RWPE2 (cell line): ENCODE data around the gene MAJIN.

Source experiments
- ATAC-seq: fragments of 200-7000 bp; cut with Tn5 transposase; 3 replicates; pipeline ENCODE4 v1.9.1; 2021; ENCODE audit warnings: low read depth
- DNase-seq: peaks from one replicate; pipeline ENCODE4 v3.0.0-alpha.2; 2020; ENCODE audit warnings: low spot score
- H3K27ac ChIP-seq: fragments of 450-650 bp; 2 replicates; pipeline ENCODE4 v1.5.1; 2017; ENCODE audit warnings: mild to moderate bottlenecking; ENCODE audit not compliant: poor library complexity, severe bottlenecking
- H3K27me3 ChIP-seq: fragments of 250-450 bp; sonication (Bioruptor Pico); 2 replicates; pipeline ENCODE4 v1.5.1; 2021; ENCODE audit warnings: mild to moderate bottlenecking, moderate library complexity; ENCODE audit not compliant: insufficient read depth, poor library complexity, severe bottlenecking
- H3K36me3 ChIP-seq: fragments of 250-450 bp; sonication (Bioruptor Pico); 2 replicates; pipeline ENCODE4 v1.5.1; 2020; ENCODE audit warnings: low read depth, mild to moderate bottlenecking, moderate library complexity
- H3K4me1 ChIP-seq: fragments of 250-450 bp; sonication (Bioruptor Pico); 2 replicates; pipeline ENCODE4 v1.5.1; 2021; ENCODE audit warnings: mild to moderate bottlenecking, moderate library complexity; ENCODE audit not compliant: insufficient read depth, poor library complexity, severe bottlenecking
- H3K4me3 ChIP-seq: fragments of 250-450 bp; sonication (Bioruptor Pico); 2 replicates; pipeline ENCODE4 v1.5.1; 2021; ENCODE audit warnings: mild to moderate bottlenecking, moderate library complexity; ENCODE audit not compliant: severe bottlenecking
- H3K9me3 ChIP-seq: fragments of 250-450 bp; sonication (Bioruptor Pico); 2 replicates; pipeline ENCODE4 v1.5.1; 2021; ENCODE audit warnings: mild to moderate bottlenecking, moderate library complexity; ENCODE audit not compliant: severe bottlenecking
- TF ChIP-seq, protein P1 (sequence below): fragments of 450-650 bp; IDR thresholded peaks from one replicate; pipeline ENCODE4 v1.5.1; 2017; ENCODE audit warnings: mild to moderate bottlenecking, moderate library complexity; ENCODE audit not compliant: poor library complexity, severe bottlenecking

MAJIN gene

DNA sequence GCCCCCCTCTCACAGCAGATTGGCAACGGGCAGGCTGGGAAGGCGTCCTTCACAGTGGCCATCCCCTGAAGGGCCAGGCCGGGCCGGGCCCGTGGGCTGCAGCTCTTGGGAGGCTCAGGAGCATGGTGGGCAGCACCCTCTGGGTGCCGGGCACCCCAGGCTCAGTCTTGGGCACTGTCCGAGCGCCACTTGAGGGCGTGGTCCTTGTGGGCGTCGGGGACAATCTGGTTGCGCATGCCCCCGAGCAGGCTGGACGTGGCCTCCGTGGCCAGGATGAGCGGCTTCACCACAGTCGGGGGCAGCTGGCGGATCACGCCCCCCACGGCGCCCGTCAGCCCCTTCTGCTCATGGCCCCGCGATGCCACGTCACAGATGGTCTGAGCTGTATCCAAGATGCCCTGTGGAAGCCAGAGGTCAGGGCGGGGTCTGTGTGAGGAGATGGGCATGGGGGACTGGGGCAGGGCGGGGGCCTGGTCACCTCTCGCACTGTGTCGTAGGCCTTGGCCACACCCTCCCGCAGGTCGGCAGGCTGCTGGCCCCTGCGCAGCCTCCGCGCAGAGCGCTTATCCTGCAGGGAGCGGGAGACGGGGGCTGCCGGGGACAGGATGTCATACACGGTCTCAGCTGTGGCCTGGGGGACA lies 77.0 kb downstream of the MAJIN start:
- Histone ChIP-seq H3K4me3 (no peak overlapping the region), H3K27ac (no peak overlapping the region), H3K4me1 (no peaks in the 10 kb centered on the region), H3K27me3 (no peaks in the 10 kb centered on the region), H3K36me3 (peaks cover 11% of the 10 kb centered on the region; the same call in 1 of the 2 replicates), H3K9me3 (no peaks in the 10 kb centered on the region)
- DNase-seq (no peak), ATAC-seq (no peak)
- TF ChIP-seq, protein P1, sequence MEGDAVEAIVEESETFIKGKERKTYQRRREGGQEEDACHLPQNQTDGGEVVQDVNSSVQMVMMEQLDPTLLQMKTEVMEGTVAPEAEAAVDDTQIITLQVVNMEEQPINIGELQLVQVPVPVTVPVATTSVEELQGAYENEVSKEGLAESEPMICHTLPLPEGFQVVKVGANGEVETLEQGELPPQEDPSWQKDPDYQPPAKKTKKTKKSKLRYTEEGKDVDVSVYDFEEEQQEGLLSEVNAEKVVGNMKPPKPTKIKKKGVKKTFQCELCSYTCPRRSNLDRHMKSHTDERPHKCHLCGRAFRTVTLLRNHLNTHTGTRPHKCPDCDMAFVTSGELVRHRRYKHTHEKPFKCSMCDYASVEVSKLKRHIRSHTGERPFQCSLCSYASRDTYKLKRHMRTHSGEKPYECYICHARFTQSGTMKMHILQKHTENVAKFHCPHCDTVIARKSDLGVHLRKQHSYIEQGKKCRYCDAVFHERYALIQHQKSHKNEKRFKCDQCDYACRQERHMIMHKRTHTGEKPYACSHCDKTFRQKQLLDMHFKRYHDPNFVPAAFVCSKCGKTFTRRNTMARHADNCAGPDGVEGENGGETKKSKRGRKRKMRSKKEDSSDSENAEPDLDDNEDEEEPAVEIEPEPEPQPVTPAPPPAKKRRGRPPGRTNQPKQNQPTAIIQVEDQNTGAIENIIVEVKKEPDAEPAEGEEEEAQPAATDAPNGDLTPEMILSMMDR, result no peak

DNA sequence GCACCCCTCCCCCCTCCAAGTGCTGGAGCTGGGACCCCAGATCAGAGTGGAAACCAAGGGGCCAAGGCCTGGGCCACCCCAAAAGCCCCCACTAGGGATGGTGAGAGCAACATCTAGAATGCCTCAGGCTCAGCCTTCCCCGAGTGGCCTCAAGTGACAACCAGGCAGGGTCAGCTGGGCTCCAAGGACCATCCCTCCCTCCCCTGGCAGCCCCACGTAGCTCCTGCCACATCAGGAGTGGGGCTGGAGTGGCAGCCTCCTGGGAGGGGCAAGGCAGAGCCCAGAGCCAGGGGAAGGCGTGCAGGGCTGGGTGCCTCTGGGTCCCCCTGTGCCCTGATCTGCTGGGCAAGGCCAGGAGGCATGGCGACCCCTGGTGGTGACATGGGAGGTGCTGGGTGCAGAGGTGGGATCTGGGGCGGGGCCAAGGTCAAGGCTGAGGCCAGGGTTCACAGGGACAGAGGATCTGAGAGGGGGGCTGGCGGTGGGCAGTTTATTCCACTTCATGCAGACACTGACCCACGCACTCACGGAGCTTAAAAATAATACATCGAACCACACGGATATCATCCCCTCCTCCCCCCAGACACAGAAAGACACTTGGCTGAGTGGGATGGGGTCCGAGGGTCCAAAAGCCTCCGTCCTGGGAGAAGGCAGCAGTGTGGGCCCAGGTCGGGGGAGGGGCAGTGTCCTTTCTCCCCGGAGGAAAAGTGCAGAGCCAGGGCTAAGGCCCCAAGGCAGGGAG lies 77.7 kb downstream of the MAJIN start:
- H3K4me3 ChIP-seq, result no peak overlapping the region
- no peaks in the 10 kb centered on the region for H3K4me1 ChIP-seq
- no peak overlapping the region for H3K27ac ChIP-seq
- H3K27me3 ChIP-seq, result no peaks in the 10 kb centered on the region
- no peak for DNase-seq
- peaks cover 11% of the 10 kb centered on the region; the same call in 1 of the 2 replicates for H3K36me3 ChIP-seq
- peak; percentile 77 for ATAC-seq
- TF ChIP-seq, protein P1, result peak; percentile 89
- H3K9me3 ChIP-seq, result no peaks in the 10 kb centered on the region

DNA sequence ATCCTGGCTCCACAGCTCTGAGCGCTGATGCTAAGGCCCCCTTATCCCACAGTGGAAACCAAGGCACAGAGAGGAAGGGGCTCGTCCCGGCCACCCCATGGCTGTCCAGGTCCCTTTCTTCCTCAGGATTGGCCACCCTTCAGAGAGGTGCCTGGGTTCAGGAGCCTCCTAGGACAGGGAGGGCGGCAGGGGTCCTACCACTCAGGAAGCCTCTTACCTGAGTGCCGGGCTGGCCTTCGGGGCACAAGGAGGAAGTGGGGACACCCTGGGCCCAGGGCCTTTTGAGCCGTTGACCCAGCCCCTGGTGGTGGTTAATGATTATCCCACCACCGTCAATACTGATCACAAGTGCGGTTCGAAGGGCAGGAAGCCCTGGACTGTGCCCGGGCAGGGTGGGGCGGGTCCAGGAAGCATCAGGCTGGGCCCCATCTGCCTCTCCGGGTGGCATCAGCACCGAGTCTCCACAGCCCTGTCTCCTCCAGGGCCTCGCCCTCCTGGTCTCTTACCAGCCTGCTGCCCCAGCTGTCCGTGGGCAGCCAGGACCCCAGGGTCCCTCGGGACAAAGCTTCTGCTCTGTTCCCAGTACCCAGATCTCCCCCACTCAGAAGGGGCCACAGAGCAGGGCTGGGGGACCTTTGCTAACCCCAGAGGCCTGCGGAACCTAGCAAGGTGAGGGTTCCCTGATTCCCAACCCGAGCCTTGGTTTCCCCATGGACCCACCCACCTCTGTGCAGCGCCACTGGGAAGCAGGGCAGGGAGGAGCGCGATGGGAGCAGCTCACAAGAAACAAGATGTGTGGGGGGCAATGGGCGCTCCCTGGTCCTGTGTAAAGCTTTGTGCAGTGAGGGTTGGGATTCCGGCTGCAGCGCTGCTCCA lies 78.5 kb downstream of the MAJIN start:
- H3K36me3 ChIP-seq, result peaks cover 11% of the 10 kb centered on the region; the same call in 1 of the 2 replicates
- H3K9me3 ChIP-seq, result no peaks in the 10 kb centered on the region
- DNase-seq, result no peak
- no peaks in the 10 kb centered on the region for H3K27me3 ChIP-seq
- no peak overlapping the region for H3K4me3 ChIP-seq
- TF ChIP-seq, protein P1, result no peak
- no peak for ATAC-seq
- H3K27ac ChIP-seq, result no peak overlapping the region
- no peaks in the 10 kb centered on the region for H3K4me1 ChIP-seq

DNA sequence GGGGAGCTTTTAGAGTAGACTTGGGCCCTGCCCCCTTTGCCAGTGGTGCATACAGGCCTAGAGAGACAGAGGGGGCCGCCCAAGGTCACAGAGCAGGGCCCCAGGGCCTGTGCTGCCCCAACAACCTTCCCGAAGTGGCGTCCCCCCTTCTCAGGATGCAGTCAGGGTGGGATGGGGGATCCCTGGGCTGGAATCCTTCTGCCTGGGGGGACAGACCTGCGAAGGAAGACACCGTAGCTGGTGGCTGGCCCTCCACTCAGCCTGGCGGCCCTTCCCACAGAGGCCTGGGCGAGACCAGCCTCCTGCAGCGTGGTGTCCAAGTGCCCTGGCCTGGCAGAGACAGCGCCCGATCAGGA lies 79.1 kb downstream of the MAJIN start:
- Histone ChIP-seq H3K27ac (no peak overlapping the region), H3K4me1 (no peaks in the 10 kb centered on the region), H3K9me3 (no peaks in the 10 kb centered on the region), H3K4me3 (no peak overlapping the region), H3K27me3 (no peaks in the 10 kb centered on the region), H3K36me3 (peaks cover 7% of the 10 kb centered on the region; the same call in 1 of the 2 replicates)
- ATAC-seq (no peak), DNase-seq (no peak)
- TF ChIP-seq, protein P1, result no peak
